ENCODE data around the gene GAB2.

- TF ChIP-seq, protein P1, sequence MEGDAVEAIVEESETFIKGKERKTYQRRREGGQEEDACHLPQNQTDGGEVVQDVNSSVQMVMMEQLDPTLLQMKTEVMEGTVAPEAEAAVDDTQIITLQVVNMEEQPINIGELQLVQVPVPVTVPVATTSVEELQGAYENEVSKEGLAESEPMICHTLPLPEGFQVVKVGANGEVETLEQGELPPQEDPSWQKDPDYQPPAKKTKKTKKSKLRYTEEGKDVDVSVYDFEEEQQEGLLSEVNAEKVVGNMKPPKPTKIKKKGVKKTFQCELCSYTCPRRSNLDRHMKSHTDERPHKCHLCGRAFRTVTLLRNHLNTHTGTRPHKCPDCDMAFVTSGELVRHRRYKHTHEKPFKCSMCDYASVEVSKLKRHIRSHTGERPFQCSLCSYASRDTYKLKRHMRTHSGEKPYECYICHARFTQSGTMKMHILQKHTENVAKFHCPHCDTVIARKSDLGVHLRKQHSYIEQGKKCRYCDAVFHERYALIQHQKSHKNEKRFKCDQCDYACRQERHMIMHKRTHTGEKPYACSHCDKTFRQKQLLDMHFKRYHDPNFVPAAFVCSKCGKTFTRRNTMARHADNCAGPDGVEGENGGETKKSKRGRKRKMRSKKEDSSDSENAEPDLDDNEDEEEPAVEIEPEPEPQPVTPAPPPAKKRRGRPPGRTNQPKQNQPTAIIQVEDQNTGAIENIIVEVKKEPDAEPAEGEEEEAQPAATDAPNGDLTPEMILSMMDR (IDR thresholded peaks at IDR 0.05) = no peak
- TF ChIP-seq POLR2A (IDR thresholded peaks at IDR 0.05) = no peak
These were observed 192.7 kb downstream of the GAB2 start for GRCh38 chr11:78224906-78225420.

Measured in lower leg skin (tissue), 3 donors.